B cell (primary cell): ENCODE results near the gene SLC50A1. TPM values are rescaled to one million over a fixed set of nuclear protein-coding genes. Genes with fewer than 3 reads are reported as not detected.
"Not testable (repeated sequence)": the region's sequence is repeated elsewhere in the genome, so short reads cannot be mapped to it uniquely, and the experiment has no call there.

ENCODE experiments used
- ATAC-seq: fragments of 200-7000 bp; cut with Tn5 transposase; one replicate; pipeline ENCODE4 v1.10.0; 2021; ENCODE audit warnings: low read depth, mild to moderate bottlenecking, moderate number of reproducible peaks, moderate library complexity
- CTCF ChIA-PET: fragments of 350-600 bp; sonication (Branson Sonifier 250); formaldehyde crosslinking; loops from one replicate; lab custom pipeline; 2021; ENCODE audit warnings: antibody characterized with exemption, inconsistent platforms; lab: Charles Lee
- POLR2A ChIA-PET: fragments of 350-600 bp; sonication (Branson Sonifier 250); formaldehyde crosslinking; loops from one replicate; lab custom pipeline; 2021; ENCODE audit warnings: antibody characterized with exemption; lab: Charles Lee
- DNase-seq: peaks from one replicate; pipeline ENCODE4 v3.0.0; 2013
- H2AFZ ChIP-seq: 2 replicates; pipeline ENCODE4 v1.6.1; 2012; ENCODE audit warnings: mild to moderate bottlenecking, low read depth, low read length; ENCODE audit not compliant: insufficient read depth, poor library complexity, severe bottlenecking
- H3K27ac ChIP-seq, 2 donors: 1 replicate in 1 of 2; 2 replicates in 1 of 2; pipeline ENCODE4 v1.5.1; 2012 to 2013; ENCODE audit warnings: low read length in 2 of 2, mild to moderate bottlenecking in 2 of 2, moderate library complexity in 1 of 2
- H3K27me3 ChIP-seq, 4 experiments: fragments of 200-600 bp in 1 of 4; sonication (generic) in 1 of 4; replicated peaks in 1 of 4; 1 replicate in 2 of 4; 2 replicates in 2 of 4; pipeline versions ENCODE4 v1.6.1 to v1.7.0; 2013 to 2016; ENCODE audit warnings: low read length in 3 of 4, mild to moderate bottlenecking in 2 of 4, mixed read lengths in 1 of 4, moderate library complexity in 1 of 4; ENCODE audit not compliant: insufficient read depth in 4 of 4, control insufficient read depth in 3 of 4; ENCODE audit errors: control extremely low read depth in 1 of 4
- H3K36me3 ChIP-seq, 2 experiments: replicated peaks in 1 of 2; 1 replicate in 1 of 2; 2 replicates in 1 of 2; pipeline versions ENCODE4 v1.6.1 to v1.7.1; 2013; ENCODE audit warnings: low read length in 1 of 2; ENCODE audit not compliant: insufficient read depth in 2 of 2, control insufficient read depth in 1 of 2; ENCODE audit errors: control extremely low read depth in 1 of 2, extremely low read depth in 1 of 2
- H3K4me1 ChIP-seq, 2 donors: fragments of 200-600 bp in 1 of 2; sonication (generic) in 1 of 2; 1 replicate in 1 of 2; 2 replicates in 1 of 2; pipeline versions ENCODE4 v1.5.1 to v1.6.1; 2013 to 2017; ENCODE audit warnings: low read length in 2 of 2; ENCODE audit not compliant: control insufficient read depth in 2 of 2, insufficient read depth in 2 of 2
- H3K4me2 ChIP-seq: replicated peaks from 2 replicates; pipeline ENCODE3; 2012; ENCODE audit warnings: mild to moderate bottlenecking, low read depth, low read length; ENCODE audit not compliant: poor library complexity, severe bottlenecking
- H3K4me3 ChIP-seq, 5 experiments: fragments of 200-600 bp in 1 of 5; sonication (generic) in 1 of 5; 1 replicate in 3 of 5; 2 replicates in 2 of 5; pipeline versions ENCODE4 v1.5.1 to v1.7.0; 2011 to 2016; ENCODE audit warnings: low read length in 4 of 5, mild to moderate bottlenecking in 4 of 5, low read depth in 2 of 5, control low read depth in 1 of 5, moderate library complexity in 1 of 5; ENCODE audit not compliant: insufficient read depth in 1 of 5; ENCODE audit errors: control extremely low read depth in 1 of 5, extremely low read depth in 1 of 5
- H3K79me2 ChIP-seq: fragments of 200-600 bp; sonication (generic); one replicate; pipeline ENCODE4 v1.6.0; 2016; ENCODE audit warnings: low read length; ENCODE audit not compliant: control insufficient read depth, insufficient read depth
- H3K9ac ChIP-seq: fragments of 200-600 bp; sonication (generic); 2 replicates; pipeline ENCODE4 v1.6.1; 2017; ENCODE audit warnings: mild to moderate bottlenecking, low read length, moderate library complexity
- H3K9me3 ChIP-seq, 3 donors: one replicate each; pipeline versions ENCODE4 v1.6.1 to v1.7.1; 2013; ENCODE audit warnings: low read length in 2 of 3; ENCODE audit not compliant: control insufficient read depth in 2 of 3, insufficient read depth in 1 of 3; ENCODE audit errors: control extremely low read depth in 1 of 3
- H4K20me1 ChIP-seq: 2 replicates; pipeline ENCODE4 v1.6.0; 2012; ENCODE audit warnings: mild to moderate bottlenecking, low read length; ENCODE audit not compliant: insufficient read depth, control insufficient read depth, poor library complexity, severe bottlenecking
- H3K27ac Mint-ChIP-seq: one replicate; pipeline ENCODE4 v1.8.0; 2021; ENCODE audit warnings: mixed read lengths
- H3K27me3 Mint-ChIP-seq: one replicate; pipeline ENCODE4 v1.8.0; 2021; ENCODE audit warnings: mixed read lengths
- H3K4me1 Mint-ChIP-seq: one replicate; pipeline ENCODE4 v1.8.0; 2021; ENCODE audit warnings: mixed read lengths
- H3K4me3 Mint-ChIP-seq: one replicate; pipeline ENCODE4 v1.8.0; 2021; ENCODE audit warnings: mixed read lengths
- H3K9me3 Mint-ChIP-seq: one replicate; pipeline ENCODE4 v1.8.0; 2022; ENCODE audit warnings: mixed read lengths; ENCODE audit not compliant: insufficient read depth
- CTCF ChIP-seq: fragments of 200-600 bp; IDR thresholded peaks from one replicate; pipeline ENCODE4 v1.8.0; 2022; ENCODE audit warnings: antibody characterized with exemption, mild to moderate bottlenecking
- EZH2 ChIP-seq: IDR thresholded peaks from 2 replicates; pipeline ENCODE4 v1.6.1; 2012; ENCODE audit warnings: borderline replicate concordance, low read depth, mild to moderate bottlenecking, moderate library complexity, low read length; ENCODE audit not compliant: insufficient read depth, poor library complexity, severe bottlenecking
- WGBS: methylation state at CpG from one replicate; pipeline ENCODE4 v1.1.5; 2013; ENCODE audit warnings: missing lambda C conversion rate; ENCODE audit not compliant: insufficient coverage; 5-methylcytosine and 5-hydroxymethylcytosine counted together
- intact Hi-C: fragments of 100-400 bp; cut with micrococcal nuclease; formaldehyde crosslinking; loops from one replicate; pipeline ENCODE4 v1.10.0; 2022
- polyA plus RNA-seq: library from polyadenylated mRNA; depleted of rRNA; stranded (reverse); fragments of >200 nt; gene quantifications from 2 replicates; pipeline ENCODE4 v1.2.3, GENCODE V29; 2012
- total RNA-seq, 2 donors: library from RNA; stranded (reverse); fragments of 120-200 nt in 1 of 2; gene quantifications; 1 replicate in 1 of 2; 2 replicates in 1 of 2; pipeline versions ENCODE4 v1.2.3 to v1.2.4, GENCODE V29; 2013 to 2022

Gene SLC50A1
- total and polyA plus RNA-seq, 2 donors (not counting 1 experiment from before 2014, with no cell fraction given), result 62.8 to 86.8 TPM

GRCh38 chr1:155158991-155159390 is 23.3 kb downstream of the SLC50A1 start:
- Histone ChIP-seq H3K9me3 (no peaks in the 10 kb centered on the region), H3K4me3 (no peak overlapping the region), H3K27me3 (no peaks in the 10 kb centered on the region), H2AFZ (no peak overlapping the region), H3K9ac (no peak overlapping the region), H3K27ac (no peak overlapping the region), H3K4me1 (no peaks in the 10 kb centered on the region), H3K36me3 (no peaks in the 10 kb centered on the region), H4K20me1 (no peaks in the 10 kb centered on the region), H3K79me2 (no peaks in the 10 kb centered on the region), H3K4me2 (no peak overlapping the region)
- Mint-ChIP-seq H3K27ac (no peak overlapping the region), H3K4me3 (no peak overlapping the region), H3K27me3 (no peaks in the 10 kb centered on the region), H3K4me1 (no peaks in the 10 kb centered on the region), H3K9me3 (no peaks in the 10 kb centered on the region)
- no peak for TF ChIP-seq EZH2
- TF ChIP-seq CTCF, result no peak
- DNase-seq (no peak), ATAC-seq (no peak)
- intact Hi-C loops, result no loop called here
- CTCF ChIA-PET, result interaction anchor here (0.7 kb wide), 1 partner anchor 10 kb away, joined by 3 read pairs; no protein-coding TSS in a partner anchor
- POLR2A ChIA-PET, result no interaction called here
- WGBS, result 86% methylated on average over 1 of the region's 1 CpG

GRCh38 chr1:155160128-155160527 is 24.5 kb downstream of the SLC50A1 start:
- H3K9me3 Mint-ChIP-seq, result no peaks in the 10 kb centered on the region
- Histone ChIP-seq H3K27ac (no peak overlapping the region), H3K4me3 (no peak overlapping the region), H2AFZ (no peak overlapping the region), H3K27me3 (no peaks in the 10 kb centered on the region), H3K4me2 (no peak overlapping the region), H3K4me1 (no peaks in the 10 kb centered on the region), H4K20me1 (no peaks in the 10 kb centered on the region), H3K9me3 (peaks cover 0 to 7% (median 0%) of the 10 kb centered on the region in 3 donors), H3K9ac (no peak overlapping the region), H3K79me2 (no peaks in the 10 kb centered on the region), H3K36me3 (no peaks in the 10 kb centered on the region)
- ATAC-seq, result no peak
- TF ChIP-seq CTCF (no peak), EZH2 (no peak)
- no peak overlapping the region for H3K4me3 Mint-ChIP-seq
- WGBS, result 85% methylated on average over 6 of the region's 8 CpGs
- H3K27ac Mint-ChIP-seq, result no peak overlapping the region
- H3K27me3 Mint-ChIP-seq, result no peaks in the 10 kb centered on the region
- no peaks in the 10 kb centered on the region for H3K4me1 Mint-ChIP-seq
- no peak for DNase-seq
- intact Hi-C loops, result no loop called here
- CTCF ChIA-PET, result no interaction called here
- POLR2A ChIA-PET, result interaction anchor here (0.7 kb wide), 1 partner anchor 38 kb away, joined by 4 read pairs; no protein-coding TSS in a partner anchor

GRCh38 chr1:155162631-155163030 is 27.0 kb downstream of the SLC50A1 start:
- H3K4me3 Mint-ChIP-seq, H3K27ac ChIP-seq, ATAC-seq, H3K9me3 Mint-ChIP-seq, H3K79me2 ChIP-seq, H2AFZ ChIP-seq, H3K27ac Mint-ChIP-seq, H3K36me3 ChIP-seq, DNase-seq, H3K4me3 ChIP-seq, H3K4me2 ChIP-seq, H3K9ac ChIP-seq, H3K27me3 ChIP-seq, H3K27me3 Mint-ChIP-seq, intact Hi-C loops, H4K20me1 ChIP-seq: not testable (repeated sequence)
- peaks cover 12% of the 10 kb centered on the region for H3K4me1 Mint-ChIP-seq
- Histone ChIP-seq H3K4me1 (peaks cover 8 to 18% of the 10 kb centered on the region in 2 donors), H3K9me3 (peaks cover 0 to 10% (median 0%) of the 10 kb centered on the region in 3 donors)
- POLR2A ChIA-PET, result interaction anchor here (1.1 kb wide), 1 partner anchor 11 kb away, joined by 5 read pairs; no protein-coding TSS in a partner anchor
- 100% methylated on average over 4 of the region's 6 CpGs for WGBS
- CTCF ChIA-PET, result interaction anchor here (0.6 to 2.9 kb wide), 5 partner anchors 10 to 116 kb away, joined by 3 to 13 read pairs (median 4); partner anchors contain the start of gene KRTCAP2
